Panc1 (cell line): ENCODE results near the gene HEPH.

ENCODE experiments used
- CTCF ChIP-seq: fragments of 450-650 bp; IDR thresholded peaks from 2 replicates; pipeline ENCODE4 v1.5.1; 2017; ENCODE audit warnings: mild to moderate bottlenecking
- POLR2AphosphoS5 ChIP-seq: IDR thresholded peaks from 2 replicates; pipeline ENCODE4 v1.6.1; 2012; ENCODE audit warnings: mild to moderate bottlenecking, low read depth, low read length, moderate library complexity
- REST ChIP-seq, 2 experiments: IDR thresholded peaks; 2 replicates each; pipeline ENCODE4 v1.6.1; 2011 to 2012; ENCODE audit warnings: low read depth in 2 of 2, control low read depth in 1 of 2, low read length in 1 of 2, mild to moderate bottlenecking in 1 of 2, moderate library complexity in 1 of 2; ENCODE audit not compliant: insufficient read depth in 1 of 2
- SIN3A ChIP-seq: IDR thresholded peaks from 2 replicates; pipeline ENCODE4 v1.6.1; 2012; ENCODE audit warnings: low read depth, mild to moderate bottlenecking, low read length, moderate library complexity, borderline replicate concordance; ENCODE audit not compliant: insufficient read depth
- TCF7L2 ChIP-seq: IDR thresholded peaks from 2 replicates; pipeline ENCODE4 v1.6.1; 2011; ENCODE audit warnings: mild to moderate bottlenecking, low read depth, low read length, inconsistent platforms

GRCh38 chrX:66167431-66167830 is 3.4 kb downstream of the HEPH start:
- TF ChIP-seq CTCF = no peak
- TF ChIP-seq TCF7L2 = no peak
- no peak for TF ChIP-seq POLR2AphosphoS5
- TF ChIP-seq SIN3A = no peak
- TF ChIP-seq REST (IDR thresholded peaks at IDR 0.05; ENCODE audit: insufficient read depth in 1 of 2, low read depth in 2 of 2, low read length in 1 of 2) = no peak
